H1 (cell line): ENCODE measurements around the gene AMPD1. TPM values are rescaled to one million over a fixed set of nuclear protein-coding genes. Genes with fewer than 3 reads are reported as not detected.

ENCODE experiments used
- ATF2 ChIP-seq: IDR thresholded peaks from 2 replicates; pipeline ENCODE4 v1.6.1; 2012; ENCODE audit warnings: low read length, inconsistent platforms
- BRCA1 ChIP-seq: IDR thresholded peaks from 2 replicates; pipeline ENCODE4 v1.6.1; 2012; ENCODE audit warnings: low read depth, low read length, improper control_type of control experiment
- HDAC2 ChIP-seq, 2 experiments: fragments of 300-600 bp in 1 of 2; sonication (generic) in 1 of 2; IDR thresholded peaks; 2 replicates each; pipeline ENCODE4 v1.6.1; 2011 to 2012; ENCODE audit warnings: low read depth in 2 of 2, low read length in 2 of 2, mild to moderate bottlenecking in 2 of 2, moderate library complexity in 2 of 2, borderline replicate concordance in 1 of 2, inconsistent platforms in 1 of 2
- RAD21 ChIP-seq, 2 experiments: IDR thresholded peaks in 1 of 2; conservative IDR thresholded peaks in 1 of 2; 2 replicates each; pipeline ENCODE4 v1.6.1; 2011; ENCODE audit warnings: low read depth in 2 of 2, low read length in 2 of 2, improper control_type of control experiment in 1 of 2, inconsistent platforms in 1 of 2, mild to moderate bottlenecking in 1 of 2, moderate library complexity in 1 of 2
- polyA plus RNA-seq, 7 experiments: library from polyadenylated mRNA; depleted of rRNA in 3 of 7; stranded (reverse) in 5 of 7; unstranded in 2 of 7; fragments of >200 nt in 5 of 7; fragments of 200-250 nt in 2 of 7; gene quantifications; 1 replicate in 5 of 7; 2 replicates in 1 of 7; 4 replicates in 1 of 7; pipeline versions ENCODE4 v1.2.1 to v1.2.3, GENCODE V29; 2011 to 2013; ENCODE audit warnings: missing spikeins in 2 of 7, mixed read lengths in 2 of 7
- total RNA-seq: library from RNA; stranded (reverse); fragmentation: NEBNext Ultra II Directional; extraction: Animal tissue kit (Norgen Biotek cat#: 25700); gene quantifications from 2 replicates; pipeline ENCODE4 v1.2.1, GENCODE V29; 2021

The AMPD1 gene
- total and polyA plus RNA-seq, 2 of the 8 experiments (the other 6 are each of a cell fraction or from before 2014, with no cell fraction given), result not detected

GRCh38 chr1:114660238-114660637, 35.1 kb downstream of the AMPD1 start (continued):
- TF ChIP-seq ATF2 (no peak), RAD21 (IDR thresholded peaks at IDR 0.05 in 1 of 2, conservative IDR thresholded peaks at IDR 0.05 in 1 of 2; ENCODE audit: low read depth in 2 of 2, low read length in 2 of 2) (no peak), BRCA1 (no peak), HDAC2 (IDR thresholded peaks at IDR 0.05; ENCODE audit: borderline replicate concordance in 1 of 2, low read depth in 2 of 2, low read length in 2 of 2) (no peak)
